Astrocyte of the cerebellum (primary cell): ENCODE measurements around the gene SP4.

Source experiments
- DNase-seq: peaks from one replicate; pipeline ENCODE4 v3.0.0-alpha.2; 2011; ENCODE audit warnings: low read depth
- H3K4me3 ChIP-seq: 2 replicates; pipeline ENCODE4 v1.5.1; 2011; ENCODE audit warnings: mild to moderate bottlenecking, low read depth, low read length, moderate library complexity
- CTCF ChIP-seq: IDR thresholded peaks from 2 replicates; pipeline ENCODE4 v1.5.1; 2012; ENCODE audit warnings: low read length, low read depth, moderate library complexity, mild to moderate bottlenecking; ENCODE audit errors: missing control alignments
- in situ Hi-C: cut with HindIII; loops from 2 replicates; pipeline ENCODE4 v1.10.0; 2017; ENCODE audit warnings: low sequenced_read_pairs

Gene SP4

GRCh38 chr7:21504021-21504420 is 76.1 kb downstream of the SP4 start:
- TF ChIP-seq CTCF = no peak
- H3K4me3 ChIP-seq = no peak overlapping the region
- in situ Hi-C loops = no loop called here
- no peak for DNase-seq

GRCh38 chr7:21507627-21508343 is 79.9 kb downstream of the SP4 start:
- in situ Hi-C loops = no loop called here
- H3K4me3 ChIP-seq = no peak overlapping the region
- TF ChIP-seq CTCF = peak; percentile 62
- DNase-seq = no peak

- no peak overlapping the region for H3K4me3 ChIP-seq
- DNase-seq = no peak
- no peak for TF ChIP-seq CTCF
- in situ Hi-C loops = no loop called here
Observed at GRCh38 chr7:21508538-21508937, 80.7 kb downstream of the SP4 start.

- DNase-seq = no peak
- H3K4me3 ChIP-seq = no peak overlapping the region
- TF ChIP-seq CTCF = no peak
- in situ Hi-C loops = no loop called here
Observed at GRCh38 chr7:21514062-21514461, 86.2 kb downstream of the SP4 start.

- no peak for TF ChIP-seq CTCF
- DNase-seq = no peak
- H3K4me3 ChIP-seq = no peak overlapping the region
- in situ Hi-C loops = no loop called here
Observed at GRCh38 chr7:21524680-21525079, 96.8 kb downstream of the SP4 start.

- peak; percentile 41 for TF ChIP-seq CTCF
- H3K4me3 ChIP-seq = no peak overlapping the region
- in situ Hi-C loops = no loop called here
- no peak for DNase-seq
Observed at GRCh38 chr7:21526007-21526406, 98.1 kb downstream of the SP4 start.
